K562 (cell line): ENCODE data around the gene BCAN. TPM values are rescaled to one million over a fixed set of nuclear protein-coding genes. Genes with fewer than 3 reads are reported as not detected.
A peak's percentile ranks its signal among the peaks of the same experiment; 100 is the strongest.

Source experiments
- ATAC-seq: fragments of 200-7000 bp; cut with Tn5 transposase; 3 replicates; pipeline ENCODE4 v1.9.1; 2020; ENCODE audit warnings: moderate library complexity
- BruUV-seq: library from RNA; stranded (reverse); fragments of 400-500 nt; replicated peaks from 2 replicates; lab custom pipeline; 2021; lab: Mats Ljungman, UMichigan
- CTCF ChIA-PET: fragments of 300-600 bp; formaldehyde crosslinking; extraction: SDS; loops from one replicate; lab custom pipeline; 2021; ENCODE audit warnings: low intra/inter-chr PET ratio; lab: Yijun Ruan, JAX
- POLR2A ChIA-PET: fragments of 300-600, 350-650 bp; sonication (Branson Sonifier 250); formaldehyde crosslinking; extraction: SDS; loops from one replicate; lab custom pipeline; 2021; ENCODE audit warnings: antibody characterized with exemption, inconsistent platforms; lab: Yijun Ruan, JAX
- DNase-seq, 4 experiments: peaks; one replicate each; pipeline versions ENCODE4 v3.0.0 to v3.0.0-alpha.2; 2011 to 2018; ENCODE audit warnings: low spot score in 3 of 4, mixed read lengths in 3 of 4; ENCODE audit errors: extremely low read depth in 1 of 4
- FAIRE-seq: peaks from 2 replicates; lab custom pipeline; 2011; peaks lifted over from hg19 to GRCh38; lab: Jason Lieb, UNC
- H2AFZ ChIP-seq: 2 replicates; pipeline ENCODE4 v1.6.0; 2011; ENCODE audit warnings: low read depth, low read length, control low read depth, inconsistent platforms
- H3K27ac ChIP-seq: fragments of 200-600 bp; 3 replicates; pipeline ENCODE4 v1.8.0; 2011; ENCODE audit warnings: low read depth, mild to moderate bottlenecking, control low read depth, inconsistent platforms, low read length, moderate library complexity, mixed read lengths; ENCODE audit errors: extremely low read depth
- H3K27me3 ChIP-seq, 2 experiments: fragments of 300-600 bp in 1 of 2; 2 replicates in 1 of 2; 3 replicates in 1 of 2; pipeline versions ENCODE4 v1.6.0 to v1.8.0; 2011; ENCODE audit warnings: inconsistent platforms in 2 of 2, low read length in 2 of 2, mild to moderate bottlenecking in 1 of 2, mixed read lengths in 1 of 2, moderate library complexity in 1 of 2; ENCODE audit not compliant: control insufficient read depth in 2 of 2, insufficient read depth in 2 of 2
- H3K36me3 ChIP-seq: fragments of 300-600 bp; 3 replicates; pipeline ENCODE4 v1.8.0; 2011; ENCODE audit warnings: mild to moderate bottlenecking, low read length, inconsistent platforms; ENCODE audit not compliant: control insufficient read depth, insufficient read depth
- H3K4me1 ChIP-seq, 2 experiments: fragments of 200-600 bp in 1 of 2; replicated peaks in 1 of 2; 2 replicates in 1 of 2; 3 replicates in 1 of 2; pipeline versions ENCODE4 v1.5.1 to v1.8.0; 2011; ENCODE audit warnings: inconsistent platforms in 2 of 2, low read length in 2 of 2, mild to moderate bottlenecking in 1 of 2, mixed read lengths in 1 of 2, moderate library complexity in 1 of 2; ENCODE audit not compliant: control insufficient read depth in 2 of 2, insufficient read depth in 2 of 2
- H3K4me2 ChIP-seq: 2 replicates; pipeline ENCODE4 v1.6.1; 2011; ENCODE audit warnings: low read length, control low read depth, inconsistent platforms, mixed read lengths; ENCODE audit not compliant: insufficient read depth
- H3K4me3 ChIP-seq: fragments of 200-600 bp; sonication (generic), shearing (Covaris generic); 2 replicates; pipeline ENCODE4 v1.5.1; 2016; ENCODE audit warnings: control low read depth, inconsistent platforms
- H3K79me2 ChIP-seq: fragments of 200-600 bp; 3 replicates; pipeline ENCODE4 v1.8.0; 2011; ENCODE audit warnings: low read length, inconsistent platforms; ENCODE audit not compliant: control insufficient read depth, insufficient read depth
- H3K9ac ChIP-seq, 2 experiments: 2 replicates each; pipeline versions ENCODE4 v1.6.0 to v1.6.1; 2011; ENCODE audit warnings: low read depth in 2 of 2, low read length in 2 of 2, control low read depth in 1 of 2, inconsistent platforms in 1 of 2, mild to moderate bottlenecking in 1 of 2, mixed read lengths in 1 of 2; ENCODE audit not compliant: insufficient read depth in 1 of 2
- H3K9me1 ChIP-seq: one replicate; pipeline ENCODE4 v1.6.0; 2011; ENCODE audit warnings: inconsistent platforms, mild to moderate bottlenecking, low read length, moderate library complexity; ENCODE audit not compliant: control insufficient read depth, insufficient read depth
- H3K9me3 ChIP-seq: replicated peaks from 2 replicates; pipeline ENCODE4 v1.5.1; 2011; ENCODE audit warnings: low read depth, low read length, inconsistent platforms; ENCODE audit not compliant: control insufficient read depth, insufficient read depth
- H4K20me1 ChIP-seq: replicated peaks from 2 replicates; pipeline ENCODE4 v1.6.1; 2011; ENCODE audit warnings: low read length, inconsistent platforms, mixed read lengths; ENCODE audit not compliant: control insufficient read depth, insufficient read depth
- BCL6 ChIP-seq: fragments of 250-450 bp; sonication (Bioruptor Pico); IDR thresholded peaks from 2 replicates; pipeline ENCODE4 v1.4.0; 2020
- HDGF ChIP-seq: fragments of 450-650 bp; IDR thresholded peaks from 2 replicates; pipeline ENCODE4 v1.6.1; 2016
- LARP7 ChIP-seq: fragments of 450-650 bp; IDR thresholded peaks from 2 replicates; pipeline ENCODE4 v1.6.1; 2016
- SMARCA5 ChIP-seq: fragments of 450-650 bp; IDR thresholded peaks from 2 replicates; pipeline ENCODE4 v1.6.1; 2016
- ZC3H8 ChIP-seq: fragments of 450-650 bp; IDR thresholded peaks from 2 replicates; pipeline ENCODE4 v1.6.1; 2017
- ZNF407 ChIP-seq: fragments of 450-650 bp; IDR thresholded peaks from 2 replicates; pipeline ENCODE4 v1.6.1; 2016; ENCODE audit warnings: low read depth
- ZNF644 ChIP-seq: fragments of 200-800 bp; sonication (Bioruptor generic); IDR thresholded peaks from 2 replicates; pipeline ENCODE4 v1.6.1; 2016; ENCODE audit warnings: low read depth, missing genetic modification characterization, missing compliant biosample characterization
- WGBS: fragments of 100-300 bp; shearing (Covaris generic); methylation state at CpG from one replicate; pipeline ENCODE4 v1.1.6; 2016; ENCODE audit warnings: low coverage, mixed read lengths; ENCODE audit not compliant: insufficient coverage; ENCODE audit errors: missing lambda C conversion rate; 5-methylcytosine and 5-hydroxymethylcytosine counted together
- in situ Hi-C: fragments of 300-500 bp; cut with MboI; formaldehyde crosslinking; loops from 4 replicates; pipeline ENCODE4 v1.15.0; 2018; ENCODE audit warnings: inconsistent platforms, mixed read lengths
- intact Hi-C: fragments of 100-400 bp; cut with micrococcal nuclease; formaldehyde crosslinking; loops from 2 replicates; pipeline ENCODE4 v1.14.2; 2022
- polyA plus RNA-seq, 8 experiments: library from polyadenylated mRNA; depleted of rRNA in 4 of 8; stranded (reverse) in 5 of 8; unstranded in 3 of 8; fragments of >200 nt; fragmentation: Nextera tagmentation in 2 of 8; fragmentation: Illumina TruSeq in 1 of 8; extraction: Ambion mirVana in 2 of 8; extraction: Trizol in 1 of 8; gene quantifications; 2 replicates each; pipeline versions ENCODE4 v1.2.1 to v1.2.3, GENCODE V29; 2011 to 2014; ENCODE audit warnings: inconsistent platforms in 1 of 8, missing spikeins in 1 of 8
- total RNA-seq, 7 experiments: library from RNA; depleted of rRNA in 6 of 7; stranded (reverse); fragments of >200 nt in 6 of 7; fragmentation: Illumina TruSeq in 2 of 7; extraction: Trizol in 2 of 7; gene quantifications; 2 replicates each; pipeline versions ENCODE4 v1.2.1 to v1.2.3, GENCODE V29; 2011 to 2021; ENCODE audit warnings: low replicate concordance in 1 of 7

Gene BCAN
- total and polyA plus RNA-seq, 9 of the 15 experiments (the other 6 are each of a cell fraction or from before 2014, with no cell fraction given) = 0.04 to 0.33 (median 0.14) TPM; not detected in 5

DNA sequence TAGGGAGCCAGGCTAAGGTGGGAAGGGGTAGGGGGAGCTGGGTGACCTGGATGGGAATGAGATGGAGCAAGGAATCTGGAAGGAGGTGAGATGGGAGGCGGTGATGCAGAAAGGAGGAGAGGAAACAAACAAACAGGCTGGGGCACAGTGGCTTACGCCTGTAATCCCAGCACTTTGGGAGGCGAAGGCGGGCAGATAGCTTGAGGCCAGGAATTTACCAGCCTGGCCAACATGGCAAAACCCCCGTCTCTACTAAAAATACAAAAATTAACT is 52.7 kb downstream of the BCAN start:
- H3K27me3 ChIP-seq = no peaks in the 10 kb centered on the region
- ATAC-seq = no peak
- in situ Hi-C loops = no loop called here

More for the DNA sequence above, 52.7 kb downstream of the BCAN start:
- Histone ChIP-seq H3K4me2 (peak overlapping the region; percentile 72), H3K36me3 (no peaks in the 10 kb centered on the region), H3K9me1 (no peaks in the 10 kb centered on the region), H3K4me3 (no peak overlapping the region), H4K20me1 (no peaks in the 10 kb centered on the region), H2AFZ (peak overlapping the region; percentile 92), H3K79me2 (0 out of 3 replicates have a peak, but pooled peaks cover 3% of the 10 kb centered on the region), H3K4me1 (peaks cover 41 to 55% of the 10 kb centered on the region in 2 experiments), H3K9ac (peak overlapping the region; percentile 49 to 71; a peak in 3 of 4 replicates), H3K27ac (peak overlapping the region; percentile 91), H3K9me3 (no peaks in the 10 kb centered on the region)
- TF ChIP-seq LARP7 (0 out of 2 replicates have a peak, but pooled peaks have one; percentile 40), ZNF644 (tag) (0 out of 2 replicates have a peak, but pooled peaks have one; percentile 0), BCL6 (CRISPR knock-in tag) (no peak), ZC3H8 (0 out of 2 replicates have a peak, but pooled peaks have one; percentile 14), ZNF407 (no peak), SMARCA5 (0 out of 2 replicates have a peak, but pooled peaks have one; percentile 13), HDGF (0 out of 2 replicates have a peak, but pooled peaks have one; percentile 47)
- CTCF ChIA-PET = interaction anchor here (0.8 kb wide), 1 partner anchor 35 kb away, joined by 3 read pairs; no protein-coding TSS in a partner anchor
- no TSS peak for BruUV-seq
- DNase-seq = no peak
- no peak for FAIRE-seq
- WGBS = 89% methylated on average over 5 of the region's 5 CpGs
- intact Hi-C loops = no loop called here
- POLR2A ChIA-PET = interaction anchor here (0.7 to 2.1 kb wide), 9 partner anchors 13 to 719 kb away, joined by 3 to 12 read pairs (median 3); partner anchors contain the start of genes ISG20L2, METTL25B and PRCC
